ENCODE data around the gene WNT7B. TPM values are rescaled to one million over a fixed set of nuclear protein-coding genes. Genes with fewer than 3 reads are reported as not detected.

The WNT7B gene
- total RNA-seq, 1 donor from 2014 or later, result 5.4 TPM

GRCh38 chr22:46013460-46014416 lies 36.8 kb upstream of the WNT7B start:
- intact Hi-C loops (cut with DNase I), result no loop called here
- peak; percentile 71 for TF ChIP-seq CTCF (IDR thresholded peaks at IDR 0.05)
- ATAC-seq, result peak; percentile 95

GRCh38 chr22:46012881-46013281 lies 35.9 kb upstream of the WNT7B start:
- H3K4me1 ChIP-seq, result peaks cover 25% of the 10 kb centered on the region
- DNase-seq (peak; percentile 69), ATAC-seq (no peak)
- no peaks in the 10 kb centered on the region for H3K9me3 ChIP-seq
- peak overlapping the region; percentile 98 for H3K27ac ChIP-seq
- H3K4me3 ChIP-seq, result peak overlapping the region; percentile 61
- no peaks in the 10 kb centered on the region for H3K27me3 ChIP-seq
- intact Hi-C loops (cut with DNase I), result no loop called here
- H3K36me3 ChIP-seq, result no peaks in the 10 kb centered on the region
- TF ChIP-seq CTCF (IDR thresholded peaks at IDR 0.05), result no peak

More at GRCh38 chr22:46013460-46014416, 36.8 kb upstream of the WNT7B start:
- Histone ChIP-seq H3K9me3 (no peaks in the 10 kb centered on the region), H3K36me3 (no peaks in the 10 kb centered on the region), H3K27ac (peak overlapping the region; percentile 98), H3K4me3 (peak overlapping the region; percentile 61), H3K27me3 (no peaks in the 10 kb centered on the region), H3K4me1 (peaks cover 19% of the 10 kb centered on the region)
- peak; percentile 97 for DNase-seq

- no peaks in the 10 kb centered on the region for H3K9me3 ChIP-seq
- no peak overlapping the region for H3K4me3 ChIP-seq
- no peaks in the 10 kb centered on the region for H3K36me3 ChIP-seq
- DNase-seq (peak; percentile 65), ATAC-seq (no peak)
- intact Hi-C loops (cut with DNase I), result no loop called here
- H3K27ac ChIP-seq, result peak overlapping the region; percentile 98
- no peak for TF ChIP-seq CTCF (IDR thresholded peaks at IDR 0.05)
- H3K27me3 ChIP-seq, result no peaks in the 10 kb centered on the region
- peaks cover 31% of the 10 kb centered on the region for H3K4me1 ChIP-seq
Observed at GRCh38 chr22:46012182-46012880, 35.4 kb upstream of the WNT7B start.

GRCh38 chr22:46011627-46012181 lies 34.7 kb upstream of the WNT7B start:
- no peaks in the 10 kb centered on the region for H3K36me3 ChIP-seq
- no peak overlapping the region for H3K27ac ChIP-seq
- intact Hi-C loops (cut with DNase I), result no loop called here
- peaks cover 37% of the 10 kb centered on the region for H3K4me1 ChIP-seq
- DNase-seq, result peak; percentile 61
- no peak for TF ChIP-seq CTCF (IDR thresholded peaks at IDR 0.05)
- no peak for ATAC-seq
- no peak overlapping the region for H3K4me3 ChIP-seq
- H3K27me3 ChIP-seq, result no peaks in the 10 kb centered on the region
- no peaks in the 10 kb centered on the region for H3K9me3 ChIP-seq

- Histone ChIP-seq H3K27ac (no peak overlapping the region), H3K9me3 (no peaks in the 10 kb centered on the region), H3K36me3 (no peaks in the 10 kb centered on the region), H3K27me3 (no peaks in the 10 kb centered on the region), H3K4me3 (no peak overlapping the region), H3K4me1 (peaks cover 43% of the 10 kb centered on the region)
- TF ChIP-seq CTCF (IDR thresholded peaks at IDR 0.05), result no peak
- ATAC-seq (no peak), DNase-seq (peak; percentile 62)
- intact Hi-C loops (cut with DNase I), result no loop called here
Observed at GRCh38 chr22:46010951-46011626, 34.1 kb upstream of the WNT7B start.
